ENCODE results near the gene ARIH1.
"Not testable (repeated sequence)": the region's sequence is repeated elsewhere in the genome, so short reads cannot be mapped to it uniquely, and the experiment has no call there.

ARIH1 gene

GRCh38 chr15:72608084-72608483 lies 134.0 kb downstream of the ARIH1 start:
- DNase-seq = not testable (repeated sequence)

- no peak for DNase-seq
Measured at GRCh38 chr15:72609862-72610261, 135.7 kb downstream of the ARIH1 start.

GRCh38 chr15:72612324-72612723 lies 138.2 kb downstream of the ARIH1 start:
- not testable (repeated sequence) for DNase-seq

- no peak for DNase-seq
Measured at GRCh38 chr15:72614810-72615532, 140.8 kb downstream of the ARIH1 start.

GRCh38 chr15:72615533-72616233 lies 141.6 kb downstream of the ARIH1 start:
- DNase-seq = not testable (repeated sequence)

GRCh38 chr15:72616491-72617210 lies 142.5 kb downstream of the ARIH1 start:
- DNase-seq = no peak

- not testable (repeated sequence) for DNase-seq
Measured at GRCh38 chr15:72623854-72624253, 149.7 kb downstream of the ARIH1 start.

GRCh38 chr15:72626153-72626552 lies 152.0 kb downstream of the ARIH1 start:
- not testable (repeated sequence) for DNase-seq

- DNase-seq = peak in 2 of 3 donors; percentile 2 to 10
Measured at GRCh38 chr15:72628249-72629067, 154.3 kb downstream of the ARIH1 start.

- not testable (repeated sequence) for DNase-seq
Measured at GRCh38 chr15:72629068-72629570, 155.0 kb downstream of the ARIH1 start.

- DNase-seq = peak in 2 of 3 donors; percentile 91 to 94
Measured at GRCh38 chr15:72636519-72637282, 162.6 kb downstream of the ARIH1 start.

- DNase-seq = not testable (repeated sequence)
Measured at GRCh38 chr15:72639759-72640483, 165.8 kb downstream of the ARIH1 start.

GRCh38 chr15:72642271-72642670 lies 168.1 kb downstream of the ARIH1 start:
- DNase-seq = not testable (repeated sequence)

- DNase-seq = not testable (repeated sequence)
Measured at GRCh38 chr15:72648631-72649253, 174.6 kb downstream of the ARIH1 start.

Measured in suppressor macrophage treated with lipopolysaccharide for 1 hour (primary cell).